Effector CD8-positive, alpha-beta T cell (primary cell): Measurements from ENCODE around the gene CAPN10.
"Not testable (repeated sequence)": the region's sequence is repeated elsewhere in the genome, so short reads cannot be mapped to it uniquely, and the experiment has no call there.

Source experiments
- DNase-seq: peaks from one replicate; lab custom pipeline; 2025; lab: John Stamatoyannopoulos, UW
- total RNA-seq, 4 experiments: gene quantifications; one replicate each; lab custom pipeline; 2026; lab: John Stamatoyannopoulos, UW

CAPN10 gene, protein sequence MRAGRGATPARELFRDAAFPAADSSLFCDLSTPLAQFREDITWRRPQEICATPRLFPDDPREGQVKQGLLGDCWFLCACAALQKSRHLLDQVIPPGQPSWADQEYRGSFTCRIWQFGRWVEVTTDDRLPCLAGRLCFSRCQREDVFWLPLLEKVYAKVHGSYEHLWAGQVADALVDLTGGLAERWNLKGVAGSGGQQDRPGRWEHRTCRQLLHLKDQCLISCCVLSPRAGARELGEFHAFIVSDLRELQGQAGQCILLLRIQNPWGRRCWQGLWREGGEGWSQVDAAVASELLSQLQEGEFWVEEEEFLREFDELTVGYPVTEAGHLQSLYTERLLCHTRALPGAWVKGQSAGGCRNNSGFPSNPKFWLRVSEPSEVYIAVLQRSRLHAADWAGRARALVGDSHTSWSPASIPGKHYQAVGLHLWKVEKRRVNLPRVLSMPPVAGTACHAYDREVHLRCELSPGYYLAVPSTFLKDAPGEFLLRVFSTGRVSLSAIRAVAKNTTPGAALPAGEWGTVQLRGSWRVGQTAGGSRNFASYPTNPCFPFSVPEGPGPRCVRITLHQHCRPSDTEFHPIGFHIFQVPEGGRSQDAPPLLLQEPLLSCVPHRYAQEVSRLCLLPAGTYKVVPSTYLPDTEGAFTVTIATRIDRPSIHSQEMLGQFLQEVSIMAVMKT
- total RNA-seq, result 86.0 to 131 (median 110) reads per million in 4 experiments

DNA sequence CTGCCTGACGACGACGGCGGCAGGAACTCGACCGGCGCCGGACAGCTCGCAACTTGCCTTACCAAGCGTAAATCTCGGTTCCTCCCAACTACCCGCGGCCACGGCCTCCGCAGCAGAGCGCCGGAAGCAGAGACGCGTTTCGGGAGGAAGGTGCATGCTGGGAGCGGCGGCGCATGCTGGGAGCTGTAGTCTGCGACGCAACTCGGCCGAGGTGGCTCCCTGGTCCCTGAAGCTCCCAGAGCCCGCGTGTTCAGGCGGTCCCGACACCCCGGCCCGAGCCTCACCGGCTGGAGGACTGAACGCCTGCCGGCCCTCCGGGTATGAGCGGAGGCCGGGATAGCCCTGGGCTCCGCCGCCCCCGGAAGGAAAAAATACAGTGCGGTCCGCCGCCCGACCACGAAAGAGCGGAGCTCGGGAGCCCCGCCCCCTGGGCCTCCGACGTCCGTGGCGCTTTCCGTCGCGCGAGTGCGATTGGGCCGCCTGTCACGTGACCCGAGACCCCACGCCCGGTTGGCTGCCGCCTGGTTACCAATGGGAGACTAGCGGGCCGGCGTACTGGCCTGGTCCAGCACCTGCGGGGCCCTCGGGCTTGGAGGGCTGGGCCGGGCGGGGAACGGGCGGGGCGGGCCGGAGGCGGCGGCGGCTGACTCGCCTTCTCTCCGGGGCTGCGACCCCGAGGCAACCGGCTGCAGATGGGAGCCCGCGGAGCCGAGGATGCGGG, at the start of gene CAPN10:
Gene CAPN10, plus strand, starts transcription at position 537 of the 721 bp plus-strand sequence. Its CDS starts 178 bp downstream, at position 715.
- peak; percentile 91 for DNase-seq

DNA sequence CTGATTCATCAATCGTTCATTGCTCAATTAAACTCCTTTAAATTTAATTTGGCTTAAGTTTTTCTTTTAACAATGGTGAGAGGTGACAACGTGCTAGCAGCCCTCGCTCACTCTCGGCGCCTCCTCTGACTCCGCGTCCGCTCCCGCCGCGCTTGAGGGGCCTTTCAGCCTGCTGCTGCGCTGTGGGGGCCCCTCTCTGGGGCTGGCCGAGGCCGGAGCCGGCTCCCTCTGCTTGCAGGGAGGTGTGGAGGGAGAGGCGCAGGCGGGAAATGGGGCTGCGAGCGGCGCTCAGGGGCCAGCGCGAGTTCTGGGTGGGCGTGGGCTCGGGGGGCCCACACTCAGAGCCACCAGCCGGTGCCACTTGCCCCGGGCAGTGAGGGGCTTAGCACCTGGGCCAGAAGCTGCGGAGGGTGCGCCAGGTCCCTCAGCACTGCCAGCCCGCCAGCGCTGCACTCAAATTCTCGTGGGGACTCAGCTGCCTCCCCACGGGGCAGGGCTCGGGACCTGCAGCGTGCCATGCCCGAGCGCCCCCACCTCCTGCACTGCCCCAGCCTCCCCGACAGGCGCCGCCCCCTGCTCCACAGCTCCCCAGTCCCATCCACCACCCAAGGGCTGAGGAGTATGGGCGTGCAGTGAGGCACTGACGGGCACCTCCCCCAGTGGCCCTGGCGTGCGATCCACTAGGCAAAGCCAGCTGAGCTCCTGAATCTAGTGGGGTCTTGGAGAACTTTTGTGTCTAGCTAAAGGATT, 48.3 kb upstream of the CAPN10 start:
- no peak for DNase-seq

GRCh38 chr2:240539101-240539500, 47.4 kb upstream of the CAPN10 start:
- DNase-seq, result not testable (repeated sequence)

GRCh38 chr2:240539906-240540305, 46.6 kb upstream of the CAPN10 start:
- no peak for DNase-seq

- no peak for DNase-seq
These were observed 35.2 kb upstream of the CAPN10 start for GRCh38 chr2:240551288-240551687.

DNA sequence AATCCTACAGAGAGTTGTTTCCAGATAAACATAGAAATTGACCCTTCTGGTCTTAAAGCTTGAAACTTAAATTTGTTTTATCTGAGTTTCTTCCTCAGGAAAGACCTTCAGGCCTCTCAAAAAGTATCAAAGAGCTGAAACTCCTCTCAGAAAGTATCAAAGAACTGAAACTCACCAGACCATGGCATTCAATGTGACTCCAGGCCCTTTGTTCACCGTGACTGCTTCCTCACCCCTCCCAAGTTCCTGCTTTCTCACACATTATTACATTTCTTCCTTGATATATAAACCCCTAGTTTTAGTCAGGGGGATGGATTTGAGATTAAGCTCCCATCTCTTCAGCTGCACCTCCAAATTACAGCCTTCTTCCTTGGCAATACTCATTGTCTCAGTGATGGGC, 34.7 kb upstream of the CAPN10 start:
- no peak for DNase-seq

DNA sequence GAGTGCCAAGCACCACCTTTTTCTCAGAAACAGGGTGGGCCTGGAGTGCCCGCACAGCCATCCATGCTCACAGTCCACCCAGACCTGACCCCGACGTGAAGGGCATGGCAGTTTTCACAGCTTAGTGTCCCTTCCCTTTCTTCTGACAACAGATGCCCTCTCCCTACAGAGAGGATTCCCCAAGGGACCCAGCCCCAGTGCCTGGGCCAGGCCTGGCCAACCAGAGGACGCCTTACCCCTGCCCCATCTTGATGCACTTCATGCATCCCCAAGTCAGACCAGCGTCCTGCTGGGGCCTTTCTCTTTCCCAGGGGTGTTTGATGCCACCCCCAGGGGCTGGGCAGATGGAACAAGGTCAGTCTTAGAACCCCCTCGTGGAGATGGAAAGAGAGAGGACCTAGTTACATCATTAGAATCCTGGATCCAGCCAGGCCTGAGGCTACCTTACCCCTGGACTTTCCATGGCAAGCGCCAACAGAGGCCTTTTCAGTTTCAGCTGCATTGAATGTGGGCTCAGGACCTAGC, 32.5 kb upstream of the CAPN10 start:
- no peak for DNase-seq

DNA sequence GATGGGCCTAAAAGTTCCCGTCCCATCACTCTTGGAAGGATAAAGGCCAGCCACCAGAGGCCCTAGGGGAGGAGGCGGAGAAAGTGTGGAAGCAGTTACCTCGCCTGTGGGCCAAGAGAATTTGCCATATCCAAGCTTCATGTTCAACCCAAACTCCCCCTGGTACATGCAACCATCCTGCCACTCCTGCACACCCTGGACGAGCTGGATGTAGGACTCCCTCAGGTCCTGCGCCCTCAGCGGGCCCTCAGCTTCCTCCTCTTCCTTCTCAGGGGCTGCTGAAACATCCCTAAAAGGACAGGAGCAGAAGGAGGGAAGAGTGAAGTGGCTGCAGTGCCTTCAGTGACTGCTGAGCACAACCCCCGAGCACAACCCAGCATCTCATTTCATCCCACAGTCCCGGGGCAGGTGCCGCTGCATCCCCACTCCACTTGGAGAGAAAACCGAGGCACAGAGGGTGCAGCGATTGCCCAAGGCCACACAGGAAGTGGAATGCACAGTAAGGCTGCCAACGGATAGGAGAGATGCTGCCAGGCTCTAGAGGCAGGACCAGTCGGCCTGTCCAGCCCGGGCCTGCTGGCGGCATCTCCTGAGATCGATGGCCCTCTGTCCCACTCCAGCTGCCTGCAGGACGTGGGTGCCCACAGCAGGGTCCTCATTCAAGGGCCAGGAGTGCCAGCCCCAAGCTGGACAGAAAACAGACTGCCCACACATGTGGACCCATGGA, 31.6 kb upstream of the CAPN10 start:
- DNase-seq, result no peak

- DNase-seq, result no peak
These were observed 30.8 kb upstream of the CAPN10 start for GRCh38 chr2:240555541-240556250.

- DNase-seq, result peak; percentile 16
These were observed 29.9 kb upstream of the CAPN10 start for GRCh38 chr2:240556553-240557100.

DNA sequence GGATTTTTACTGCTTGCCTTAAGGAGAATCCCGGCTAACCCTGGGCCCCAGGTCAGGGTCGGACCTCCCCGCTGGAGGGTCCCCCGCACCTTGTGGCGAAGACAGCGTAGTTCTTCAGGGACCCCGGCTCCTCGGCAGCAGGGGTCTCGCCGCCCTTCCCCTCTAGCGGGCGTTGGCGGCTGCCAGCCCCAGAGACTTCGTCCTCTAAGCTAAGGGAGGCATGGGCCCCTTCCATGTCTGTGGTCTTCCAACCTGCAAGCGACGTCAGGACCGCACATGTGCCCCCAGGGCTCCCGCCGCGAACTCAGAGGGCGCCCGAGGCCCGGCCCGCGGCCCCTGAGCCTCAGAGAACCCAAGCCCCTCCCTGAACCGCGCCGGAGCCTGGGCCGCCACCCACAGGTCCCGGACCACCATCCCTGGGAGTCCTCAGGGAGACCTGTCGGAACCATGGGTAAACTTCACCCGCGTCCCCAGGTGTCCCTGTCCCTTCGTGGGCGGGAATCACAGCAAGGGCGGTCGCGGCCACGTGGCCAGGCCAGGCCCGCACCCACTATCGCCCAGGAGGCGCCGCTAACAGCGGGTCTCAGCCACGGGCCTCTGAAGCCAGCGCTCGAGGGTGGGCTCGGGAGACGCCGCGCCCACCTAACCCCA, 29.3 kb upstream of the CAPN10 start:
- no peak for DNase-seq

DNA sequence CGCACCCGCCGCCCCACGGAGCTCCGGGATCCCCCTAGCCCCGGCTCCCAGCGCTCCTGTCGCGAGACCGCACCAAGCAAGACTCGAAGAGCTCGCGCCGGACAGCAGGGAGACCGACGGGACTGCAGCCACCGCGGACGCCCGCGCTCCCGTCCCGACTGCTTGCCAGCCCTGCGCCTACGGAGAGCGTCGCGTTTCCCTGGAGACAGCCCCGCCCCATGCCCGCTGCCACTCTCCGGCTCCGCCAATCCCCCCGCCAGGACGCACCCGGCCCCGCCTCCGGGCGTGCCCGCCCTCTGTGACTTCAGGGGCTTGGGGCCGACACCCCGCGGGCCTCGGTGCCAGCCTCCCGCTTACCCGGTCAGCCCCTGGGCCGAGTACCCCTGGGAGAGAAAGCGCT, 28.7 kb upstream of the CAPN10 start, which contains the start of gene ANKMY1:
Gene ANKMY1, minus strand, starts transcription at position 181 of the 400 bp plus-strand sequence. CDS start 653 bp downstream, outside the sequence.
- DNase-seq, result peak; percentile 54

- DNase-seq, result no peak
These were observed 28.2 kb upstream of the CAPN10 start for GRCh38 chr2:240558236-240558761.

DNA sequence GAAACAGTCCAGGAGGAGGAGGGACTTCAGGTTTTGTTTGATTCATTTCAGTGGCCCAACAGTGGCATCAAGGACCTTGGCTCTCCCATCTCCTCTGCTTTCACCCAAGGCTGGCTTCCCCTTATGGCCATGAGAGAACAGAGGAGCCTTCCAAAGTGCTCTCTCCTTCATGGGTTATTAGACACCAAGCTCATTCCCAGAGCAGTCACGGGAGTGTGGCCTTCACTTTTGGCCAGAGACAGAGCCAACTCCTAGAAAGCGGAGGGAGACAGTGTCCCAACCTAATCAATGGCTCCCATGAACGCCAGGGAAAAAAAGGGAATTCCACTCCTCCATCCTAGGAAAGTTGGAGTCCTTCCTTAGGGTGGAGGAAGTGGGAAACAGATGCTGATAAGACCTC, 27.2 kb upstream of the CAPN10 start:
- no peak for DNase-seq

GRCh38 chr2:240560084-240560479, 26.5 kb upstream of the CAPN10 start, which contains the start of gene DUSP28:
TSS of gene DUSP28 (plus strand) at chr2:240560357. CDS start at chr2:240560685, 328 bp downstream.
- DNase-seq, result peak; percentile 77

DNA sequence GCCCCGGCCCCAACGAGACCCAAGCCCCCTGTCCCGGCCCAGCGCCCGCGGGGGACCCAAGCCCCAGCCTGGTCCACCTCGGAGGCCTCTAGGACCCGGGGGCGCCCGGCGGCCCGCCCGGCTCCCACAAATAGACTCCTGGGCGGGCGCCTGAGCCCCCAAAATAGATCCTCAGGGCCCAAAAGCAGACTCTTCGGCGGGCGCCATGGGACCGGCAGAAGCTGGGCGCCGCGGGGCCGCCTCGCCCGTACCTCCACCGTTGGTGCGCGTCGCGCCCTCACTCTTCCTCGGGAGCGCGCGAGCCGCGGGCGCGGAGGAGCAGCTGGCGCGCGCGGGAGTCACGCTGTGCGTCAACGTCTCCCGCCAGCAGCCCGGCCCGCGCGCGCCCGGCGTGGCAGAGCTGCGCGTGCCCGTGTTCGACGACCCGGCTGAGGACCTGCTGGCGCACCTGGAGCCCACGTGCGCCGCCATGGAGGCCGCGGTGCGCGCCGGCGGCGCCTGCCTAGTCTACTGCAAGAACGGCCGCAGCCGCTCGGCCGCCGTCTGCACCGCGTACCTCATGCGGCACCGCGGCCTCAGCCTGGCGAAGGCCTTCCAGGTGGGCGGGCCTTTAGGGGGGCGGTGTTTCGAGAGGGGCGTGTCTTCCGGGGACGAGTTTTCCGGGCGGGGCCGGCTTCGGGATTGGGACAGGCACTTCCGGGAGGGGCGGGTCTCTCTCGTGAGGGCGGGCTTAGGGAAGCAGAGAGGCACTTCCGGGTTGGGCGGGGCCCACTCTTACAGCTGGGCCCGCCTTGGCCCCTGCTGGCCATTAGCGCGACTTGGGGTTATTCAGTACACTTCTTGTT, 25.8 kb upstream of the CAPN10 start:
- peak; percentile 99 for DNase-seq

- DNase-seq, result no peak
These were observed 25.1 kb upstream of the CAPN10 start for GRCh38 chr2:240561325-240561971.
